WTC11 (cell line): ENCODE measurements around the gene BRS3. TPM values are rescaled to one million over a fixed set of nuclear protein-coding genes. Genes with fewer than 3 reads are reported as not detected.

Experiments used
- ATAC-seq: fragments of 200-7000 bp; cut with Tn5 transposase; 2 replicates; pipeline ENCODE4 v1.10.0; 2021; ENCODE audit warnings: mild to moderate bottlenecking, moderate library complexity
- CTCF ChIA-PET: fragments of 300-600 bp; sonication (Branson Sonifier 250); formaldehyde crosslinking; loops from one replicate; lab custom pipeline; 2021; ENCODE audit warnings: antibody characterized with exemption; lab: Charles Lee
- POLR2A ChIA-PET: fragments of 350-600 bp; sonication (Branson Sonifier 250); formaldehyde crosslinking; loops from one replicate; lab custom pipeline; 2021; ENCODE audit warnings: antibody characterized with exemption; lab: Charles Lee
- DNase-seq: peaks from one replicate; pipeline ENCODE4 v3.0.0; 2021; ENCODE audit warnings: low spot score
- H3K27ac Mint-ChIP-seq: 2 replicates; pipeline ENCODE4 v1.8.0; 2021; ENCODE audit warnings: mixed read lengths
- H3K27me3 Mint-ChIP-seq: 2 replicates; pipeline ENCODE4 v1.8.0; 2021; ENCODE audit warnings: low read depth, mild to moderate bottlenecking, moderate library complexity, mixed read lengths
- H3K36me3 Mint-ChIP-seq: 2 replicates; pipeline ENCODE4 v1.8.0; 2021; ENCODE audit warnings: mixed read lengths
- H3K4me1 Mint-ChIP-seq: 2 replicates; pipeline ENCODE4 v1.8.0; 2022; ENCODE audit warnings: mixed read lengths
- H3K4me3 Mint-ChIP-seq: 2 replicates; pipeline ENCODE4 v1.8.0; 2021; ENCODE audit warnings: mild to moderate bottlenecking, moderate library complexity, mixed read lengths
- H3K9me3 Mint-ChIP-seq: 2 replicates; pipeline ENCODE4 v1.8.0; 2021; ENCODE audit warnings: mixed read lengths
- FOXJ3 ChIP-seq: sonication (generic); formaldehyde crosslinking; IDR thresholded peaks from 2 replicates; pipeline ENCODE4 v1.9.0; 2021; ENCODE audit warnings: missing genetic modification reagents, mild to moderate bottlenecking, borderline replicate concordance
- GTF2I ChIP-seq: fragments of 250-450 bp; sonication (Bioruptor Pico); conservative IDR thresholded peaks from 2 replicates; pipeline ENCODE4 v1.4.0; 2021; ENCODE audit warnings: mild to moderate bottlenecking
- MXD4 ChIP-seq: fragments of 250-450 bp; sonication (Bioruptor Pico); IDR thresholded peaks from 2 replicates; pipeline ENCODE4 v1.8.0; 2021; ENCODE audit warnings: mild to moderate bottlenecking, moderate library complexity, borderline replicate concordance
- MYBL2 ChIP-seq: sonication (generic); formaldehyde crosslinking; IDR thresholded peaks from 2 replicates; pipeline ENCODE4 v1.8.1; 2023; ENCODE audit warnings: mild to moderate bottlenecking, moderate library complexity, missing genetic modification reagents
- NFE2L1 ChIP-seq: sonication (generic); formaldehyde crosslinking; IDR thresholded peaks from 2 replicates; pipeline ENCODE4 v1.8.1; 2023; ENCODE audit warnings: missing genetic modification reagents
- NR2C2 ChIP-seq: sonication (generic); formaldehyde crosslinking; IDR thresholded peaks from 2 replicates; pipeline ENCODE4 v1.8.0; 2022; ENCODE audit warnings: mild to moderate bottlenecking, missing genetic modification reagents
- SOX15 ChIP-seq: fragments of 250-450 bp; sonication (Bioruptor Pico); IDR thresholded peaks from 2 replicates; pipeline ENCODE4 v1.9.0; 2021; ENCODE audit warnings: mild to moderate bottlenecking
- SP1 ChIP-seq: sonication (generic); formaldehyde crosslinking; conservative IDR thresholded peaks from 2 replicates; pipeline ENCODE4 v1.8.1; 2022; ENCODE audit warnings: missing genetic modification reagents
- TP53 ChIP-seq: sonication (generic); formaldehyde crosslinking; IDR thresholded peaks from 2 replicates; pipeline ENCODE4 v1.8.1; 2023; ENCODE audit warnings: mild to moderate bottlenecking, missing genetic modification reagents
- ZBTB21 ChIP-seq: sonication (generic); formaldehyde crosslinking; IDR thresholded peaks from 2 replicates; pipeline ENCODE4 v1.8.1; 2023; ENCODE audit warnings: mild to moderate bottlenecking, missing genetic modification reagents, borderline replicate concordance
- ZNF121 ChIP-seq: sonication (generic); formaldehyde crosslinking; IDR thresholded peaks from 2 replicates; pipeline ENCODE4 v1.8.0; 2023; ENCODE audit warnings: missing genetic modification reagents
- ZNF219 ChIP-seq: sonication (generic); formaldehyde crosslinking; IDR thresholded peaks from 2 replicates; pipeline ENCODE4 v1.8.0; 2023; ENCODE audit warnings: missing genetic modification reagents, mild to moderate bottlenecking, borderline replicate concordance
- ZNF263 ChIP-seq: sonication (generic); formaldehyde crosslinking; IDR thresholded peaks from 2 replicates; pipeline ENCODE4 v1.8.1; 2022; ENCODE audit warnings: low read depth, mild to moderate bottlenecking, moderate library complexity, missing genetic modification reagents
- ZNF416 ChIP-seq: fragments of 250-450 bp; sonication (Bioruptor Pico); IDR thresholded peaks from 2 replicates; pipeline ENCODE4 v1.9.0; 2021; ENCODE audit warnings: mild to moderate bottlenecking, inconsistent platforms
- total RNA-seq: library from RNA; stranded (reverse); gene quantifications from 3 replicates; pipeline ENCODE4 v1.2.3, GENCODE V29; 2021
- TF ChIP-seq, protein P1 (sequence below): sonication (generic); formaldehyde crosslinking; IDR thresholded peaks from 2 replicates; pipeline ENCODE4 v1.8.1; 2023; ENCODE audit warnings: mild to moderate bottlenecking, moderate library complexity, missing genetic modification reagents
- TF ChIP-seq, protein P2 (sequence below): sonication (generic); formaldehyde crosslinking; IDR thresholded peaks from 2 replicates; pipeline ENCODE4 v1.8.1; 2023; ENCODE audit warnings: mild to moderate bottlenecking, missing genetic modification reagents, borderline replicate concordance
- TF ChIP-seq, protein P3 (sequence below): sonication (generic); formaldehyde crosslinking; IDR thresholded peaks from 2 replicates; pipeline ENCODE4 v1.8.0; 2022; ENCODE audit warnings: missing genetic modification reagents
- TF ChIP-seq, protein P4 (sequence below): sonication (generic); formaldehyde crosslinking; IDR thresholded peaks from 2 replicates; pipeline ENCODE4 v1.8.0; 2023; ENCODE audit warnings: mild to moderate bottlenecking, missing genetic modification reagents
- TF ChIP-seq, protein P5 (sequence below): sonication (generic); formaldehyde crosslinking; conservative IDR thresholded peaks from 2 replicates; pipeline ENCODE4 v1.8.1; 2022; ENCODE audit warnings: mild to moderate bottlenecking, missing genetic modification reagents
- TF ChIP-seq, protein P6 (sequence below): sonication (generic); formaldehyde crosslinking; IDR thresholded peaks from 2 replicates; pipeline ENCODE4 v1.8.1; 2023; ENCODE audit warnings: mild to moderate bottlenecking, missing genetic modification reagents

BRS3 gene
- total RNA-seq, 1 experiment from 2014 or later: not detected

DNA sequence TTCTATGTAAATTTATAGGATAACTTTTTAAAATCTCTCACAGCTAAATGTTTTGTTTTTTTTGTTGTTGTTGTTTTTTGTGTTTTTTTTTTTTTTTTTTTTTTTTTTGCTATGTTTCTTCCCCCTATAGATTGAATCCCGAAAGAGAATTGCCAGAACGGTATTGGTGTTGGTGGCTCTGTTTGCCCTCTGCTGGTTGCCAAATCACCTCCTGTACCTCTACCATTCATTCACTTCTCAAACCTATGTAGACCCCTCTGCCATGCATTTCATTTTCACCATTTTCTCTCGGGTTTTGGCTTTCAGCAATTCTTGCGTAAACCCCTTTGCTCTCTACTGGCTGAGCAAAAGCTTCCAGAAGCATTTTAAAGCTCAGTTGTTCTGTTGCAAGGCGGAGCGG lies 4.1 kb downstream of the BRS3 start:
- no peak for DNase-seq
- Mint-ChIP-seq H3K4me1 (no peaks in the 10 kb centered on the region), H3K27ac (no peak overlapping the region), H3K4me3 (no peak overlapping the region), H3K36me3 (no peaks in the 10 kb centered on the region), H3K27me3 (peaks cover 21% of the 10 kb centered on the region), H3K9me3 (no peaks in the 10 kb centered on the region)
- ChIA-PET CTCF (interaction anchor here (0.5 to 0.7 kb wide), 2 partner anchors 40 to 144 kb away, joined by 4 read pairs; no protein-coding TSS in a partner anchor), POLR2A (no interaction called here)
- ATAC-seq: peak; percentile 71
- no peak for TF ChIP-seq SOX15 (CRISPR knock-in tag)

DNA sequence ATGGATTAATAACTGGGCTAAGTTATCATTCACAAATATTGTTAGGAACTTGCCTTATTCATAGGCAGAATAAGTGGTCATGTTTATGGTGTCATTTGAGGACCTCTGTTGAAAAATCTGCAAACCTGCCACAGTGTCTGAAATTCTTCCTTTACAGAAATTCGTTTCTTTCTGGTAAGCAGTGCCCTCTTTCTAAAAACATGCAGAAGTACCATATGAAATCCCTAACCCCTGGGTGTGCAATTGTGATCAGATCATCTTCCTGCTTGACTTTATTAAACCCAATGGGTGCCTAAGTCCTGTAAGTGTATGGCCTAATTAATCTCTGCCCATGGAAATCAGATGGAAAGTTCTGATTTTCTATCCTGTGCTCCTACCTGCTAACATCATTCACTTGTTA lies 5.3 kb downstream of the BRS3 start:
- H3K4me1 Mint-ChIP-seq: no peaks in the 10 kb centered on the region
- no peak for DNase-seq
- ATAC-seq: no peak
- H3K27ac Mint-ChIP-seq: no peak overlapping the region
- H3K36me3 Mint-ChIP-seq: no peaks in the 10 kb centered on the region
- peaks cover 21% of the 10 kb centered on the region for H3K27me3 Mint-ChIP-seq
- CTCF ChIA-PET: no interaction called here
- H3K4me3 Mint-ChIP-seq: no peak overlapping the region
- H3K9me3 Mint-ChIP-seq: no peaks in the 10 kb centered on the region
- TF ChIP-seq NFE2L1: no peak
- TF ChIP-seq, protein P1, sequence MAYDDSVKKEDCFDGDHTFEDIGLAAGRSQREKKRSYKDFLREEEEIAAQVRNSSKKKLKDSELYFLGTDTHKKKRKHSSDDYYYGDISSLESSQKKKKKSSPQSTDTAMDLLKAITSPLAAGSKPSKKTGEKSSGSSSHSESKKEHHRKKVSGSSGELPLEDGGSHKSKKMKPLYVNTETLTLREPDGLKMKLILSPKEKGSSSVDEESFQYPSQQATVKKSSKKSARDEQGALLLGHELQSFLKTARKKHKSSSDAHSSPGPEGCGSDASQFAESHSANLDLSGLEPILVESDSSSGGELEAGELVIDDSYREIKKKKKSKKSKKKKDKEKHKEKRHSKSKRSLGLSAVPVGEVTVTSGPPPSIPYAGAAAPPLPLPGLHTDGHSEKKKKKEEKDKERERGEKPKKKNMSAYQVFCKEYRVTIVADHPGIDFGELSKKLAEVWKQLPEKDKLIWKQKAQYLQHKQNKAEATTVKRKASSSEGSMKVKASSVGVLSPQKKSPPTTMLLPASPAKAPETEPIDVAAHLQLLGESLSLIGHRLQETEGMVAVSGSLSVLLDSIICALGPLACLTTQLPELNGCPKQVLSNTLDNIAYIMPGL: no peak
- TF ChIP-seq FOXJ3: no peak
- TF ChIP-seq ZNF416: no peak
- TF ChIP-seq ZNF121 (CRISPR knock-in tag): no peak
- no peak for TF ChIP-seq MXD4 (CRISPR knock-in tag)
- TF ChIP-seq ZNF263 (CRISPR knock-in tag): no peak
- TF ChIP-seq, protein P2, sequence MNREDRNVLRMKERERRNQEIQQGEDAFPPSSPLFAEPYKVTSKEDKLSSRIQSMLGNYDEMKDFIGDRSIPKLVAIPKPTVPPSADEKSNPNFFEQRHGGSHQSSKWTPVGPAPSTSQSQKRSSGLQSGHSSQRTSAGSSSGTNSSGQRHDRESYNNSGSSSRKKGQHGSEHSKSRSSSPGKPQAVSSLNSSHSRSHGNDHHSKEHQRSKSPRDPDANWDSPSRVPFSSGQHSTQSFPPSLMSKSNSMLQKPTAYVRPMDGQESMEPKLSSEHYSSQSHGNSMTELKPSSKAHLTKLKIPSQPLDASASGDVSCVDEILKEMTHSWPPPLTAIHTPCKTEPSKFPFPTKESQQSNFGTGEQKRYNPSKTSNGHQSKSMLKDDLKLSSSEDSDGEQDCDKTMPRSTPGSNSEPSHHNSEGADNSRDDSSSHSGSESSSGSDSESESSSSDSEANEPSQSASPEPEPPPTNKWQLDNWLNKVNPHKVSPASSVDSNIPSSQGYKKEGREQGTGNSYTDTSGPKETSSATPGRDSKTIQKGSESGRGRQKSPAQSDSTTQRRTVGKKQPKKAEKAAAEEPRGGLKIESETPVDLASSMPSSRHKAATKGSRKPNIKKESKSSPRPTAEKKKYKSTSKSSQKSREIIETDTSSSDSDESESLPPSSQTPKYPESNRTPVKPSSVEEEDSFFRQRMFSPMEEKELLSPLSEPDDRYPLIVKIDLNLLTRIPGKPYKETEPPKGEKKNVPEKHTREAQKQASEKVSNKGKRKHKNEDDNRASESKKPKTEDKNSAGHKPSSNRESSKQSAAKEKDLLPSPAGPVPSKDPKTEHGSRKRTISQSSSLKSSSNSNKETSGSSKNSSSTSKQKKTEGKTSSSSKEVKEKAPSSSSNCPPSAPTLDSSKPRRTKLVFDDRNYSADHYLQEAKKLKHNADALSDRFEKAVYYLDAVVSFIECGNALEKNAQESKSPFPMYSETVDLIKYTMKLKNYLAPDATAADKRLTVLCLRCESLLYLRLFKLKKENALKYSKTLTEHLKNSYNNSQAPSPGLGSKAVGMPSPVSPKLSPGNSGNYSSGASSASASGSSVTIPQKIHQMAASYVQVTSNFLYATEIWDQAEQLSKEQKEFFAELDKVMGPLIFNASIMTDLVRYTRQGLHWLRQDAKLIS (CRISPR knock-in tag): no peak
- TF ChIP-seq, protein P3, sequence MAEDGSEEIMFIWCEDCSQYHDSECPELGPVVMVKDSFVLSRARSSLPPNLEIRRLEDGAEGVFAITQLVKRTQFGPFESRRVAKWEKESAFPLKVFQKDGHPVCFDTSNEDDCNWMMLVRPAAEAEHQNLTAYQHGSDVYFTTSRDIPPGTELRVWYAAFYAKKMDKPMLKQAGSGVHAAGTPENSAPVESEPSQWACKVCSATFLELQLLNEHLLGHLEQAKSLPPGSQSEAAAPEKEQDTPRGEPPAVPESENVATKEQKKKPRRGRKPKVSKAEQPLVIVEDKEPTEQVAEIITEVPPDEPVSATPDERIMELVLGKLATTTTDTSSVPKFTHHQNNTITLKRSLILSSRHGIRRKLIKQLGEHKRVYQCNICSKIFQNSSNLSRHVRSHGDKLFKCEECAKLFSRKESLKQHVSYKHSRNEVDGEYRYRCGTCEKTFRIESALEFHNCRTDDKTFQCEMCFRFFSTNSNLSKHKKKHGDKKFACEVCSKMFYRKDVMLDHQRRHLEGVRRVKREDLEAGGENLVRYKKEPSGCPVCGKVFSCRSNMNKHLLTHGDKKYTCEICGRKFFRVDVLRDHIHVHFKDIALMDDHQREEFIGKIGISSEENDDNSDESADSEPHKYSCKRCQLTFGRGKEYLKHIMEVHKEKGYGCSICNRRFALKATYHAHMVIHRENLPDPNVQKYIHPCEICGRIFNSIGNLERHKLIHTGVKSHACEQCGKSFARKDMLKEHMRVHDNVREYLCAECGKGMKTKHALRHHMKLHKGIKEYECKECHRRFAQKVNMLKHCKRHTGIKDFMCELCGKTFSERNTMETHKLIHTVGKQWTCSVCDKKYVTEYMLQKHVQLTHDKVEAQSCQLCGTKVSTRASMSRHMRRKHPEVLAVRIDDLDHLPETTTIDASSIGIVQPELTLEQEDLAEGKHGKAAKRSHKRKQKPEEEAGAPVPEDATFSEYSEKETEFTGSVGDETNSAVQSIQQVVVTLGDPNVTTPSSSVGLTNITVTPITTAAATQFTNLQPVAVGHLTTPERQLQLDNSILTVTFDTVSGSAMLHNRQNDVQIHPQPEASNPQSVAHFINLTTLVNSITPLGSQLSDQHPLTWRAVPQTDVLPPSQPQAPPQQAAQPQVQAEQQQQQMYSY (CRISPR knock-in tag): no peak
- no peak for TF ChIP-seq SP1 (CRISPR knock-in tag)
- no peak for TF ChIP-seq ZNF219 (CRISPR knock-in tag)
- TF ChIP-seq, protein P4, sequence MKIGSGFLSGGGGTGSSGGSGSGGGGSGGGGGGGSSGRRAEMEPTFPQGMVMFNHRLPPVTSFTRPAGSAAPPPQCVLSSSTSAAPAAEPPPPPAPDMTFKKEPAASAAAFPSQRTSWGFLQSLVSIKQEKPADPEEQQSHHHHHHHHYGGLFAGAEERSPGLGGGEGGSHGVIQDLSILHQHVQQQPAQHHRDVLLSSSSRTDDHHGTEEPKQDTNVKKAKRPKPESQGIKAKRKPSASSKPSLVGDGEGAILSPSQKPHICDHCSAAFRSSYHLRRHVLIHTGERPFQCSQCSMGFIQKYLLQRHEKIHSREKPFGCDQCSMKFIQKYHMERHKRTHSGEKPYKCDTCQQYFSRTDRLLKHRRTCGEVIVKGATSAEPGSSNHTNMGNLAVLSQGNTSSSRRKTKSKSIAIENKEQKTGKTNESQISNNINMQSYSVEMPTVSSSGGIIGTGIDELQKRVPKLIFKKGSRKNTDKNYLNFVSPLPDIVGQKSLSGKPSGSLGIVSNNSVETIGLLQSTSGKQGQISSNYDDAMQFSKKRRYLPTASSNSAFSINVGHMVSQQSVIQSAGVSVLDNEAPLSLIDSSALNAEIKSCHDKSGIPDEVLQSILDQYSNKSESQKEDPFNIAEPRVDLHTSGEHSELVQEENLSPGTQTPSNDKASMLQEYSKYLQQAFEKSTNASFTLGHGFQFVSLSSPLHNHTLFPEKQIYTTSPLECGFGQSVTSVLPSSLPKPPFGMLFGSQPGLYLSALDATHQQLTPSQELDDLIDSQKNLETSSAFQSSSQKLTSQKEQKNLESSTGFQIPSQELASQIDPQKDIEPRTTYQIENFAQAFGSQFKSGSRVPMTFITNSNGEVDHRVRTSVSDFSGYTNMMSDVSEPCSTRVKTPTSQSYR: no peak
- TF ChIP-seq, protein P5, sequence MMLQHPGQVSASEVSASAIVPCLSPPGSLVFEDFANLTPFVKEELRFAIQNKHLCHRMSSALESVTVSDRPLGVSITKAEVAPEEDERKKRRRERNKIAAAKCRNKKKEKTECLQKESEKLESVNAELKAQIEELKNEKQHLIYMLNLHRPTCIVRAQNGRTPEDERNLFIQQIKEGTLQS: no peak
- no peak for TF ChIP-seq TP53 (CRISPR knock-in tag)
- TF ChIP-seq MYBL2 (CRISPR knock-in tag): no peak
- TF ChIP-seq ZBTB21 (CRISPR knock-in tag): no peak
- TF ChIP-seq, protein P6, sequence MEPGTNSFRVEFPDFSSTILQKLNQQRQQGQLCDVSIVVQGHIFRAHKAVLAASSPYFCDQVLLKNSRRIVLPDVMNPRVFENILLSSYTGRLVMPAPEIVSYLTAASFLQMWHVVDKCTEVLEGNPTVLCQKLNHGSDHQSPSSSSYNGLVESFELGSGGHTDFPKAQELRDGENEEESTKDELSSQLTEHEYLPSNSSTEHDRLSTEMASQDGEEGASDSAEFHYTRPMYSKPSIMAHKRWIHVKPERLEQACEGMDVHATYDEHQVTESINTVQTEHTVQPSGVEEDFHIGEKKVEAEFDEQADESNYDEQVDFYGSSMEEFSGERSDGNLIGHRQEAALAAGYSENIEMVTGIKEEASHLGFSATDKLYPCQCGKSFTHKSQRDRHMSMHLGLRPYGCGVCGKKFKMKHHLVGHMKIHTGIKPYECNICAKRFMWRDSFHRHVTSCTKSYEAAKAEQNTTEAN: no peak
- TF ChIP-seq GTF2I (CRISPR knock-in tag): no peak
- no peak for TF ChIP-seq NR2C2 (CRISPR knock-in tag)
- POLR2A ChIA-PET: no interaction called here
